ENCODE data around the gene RTP3.

DNA sequence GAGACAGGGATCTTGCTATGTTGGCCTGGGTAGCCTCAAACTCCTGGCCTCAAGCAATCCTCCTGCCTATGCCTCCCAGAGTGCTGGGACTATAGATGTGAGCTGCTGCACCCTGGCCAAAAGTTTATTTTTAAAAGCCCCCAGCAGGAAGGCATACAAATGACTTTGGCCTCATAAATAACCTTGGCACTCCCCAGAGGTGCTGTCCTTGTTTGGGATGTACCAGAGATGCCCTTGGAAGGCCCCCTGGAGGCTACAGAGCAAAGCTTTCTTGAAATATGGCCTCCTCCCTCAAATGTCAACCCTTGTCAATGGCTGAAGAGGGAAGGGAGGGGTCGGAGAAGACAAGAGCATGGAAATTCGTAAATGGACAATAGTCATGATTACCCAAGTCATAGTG, 14.0 kb upstream of the RTP3 start:
- TF ChIP-seq POLR2A (IDR thresholded peaks at IDR 0.05; ENCODE audit: control extremely low read depth in 1 of 2, low read depth in 2 of 2, low read length in 2 of 2) (no peak), KDM5A (IDR thresholded peaks at IDR 0.05; ENCODE audit: low read length) (no peak), SIN3A (conservative IDR thresholded peaks at IDR 0.05 in 1 of 2, IDR thresholded peaks at IDR 0.05 in 1 of 2; ENCODE audit: low read depth in 1 of 2, low read length in 2 of 2) (no peak)
